Gastrocnemius medialis (tissue), 4 donors: Measurements from ENCODE around the gene FEN1.

Experiments used
- CTCF ChIP-seq, 5 experiments: fragments of 450-650 bp in 3 of 5; fragments of 200-600 bp in 2 of 5; sonication (generic) in 2 of 5; IDR thresholded peaks in 4 of 5; conservative IDR thresholded peaks in 1 of 5; 1 replicate in 4 of 5; 2 replicates in 1 of 5; pipeline ENCODE4 v1.5.1; 2016 to 2019; ENCODE audit warnings: antibody characterized with exemption in 5 of 5, mild to moderate bottlenecking in 3 of 5, moderate library complexity in 3 of 5
- POLR2A ChIP-seq, 2 donors: fragments of 450-650 bp; IDR thresholded peaks; one replicate each; pipeline ENCODE4 v1.6.1; 2017; ENCODE audit warnings: antibody characterized with exemption in 2 of 2, mild to moderate bottlenecking in 2 of 2, moderate library complexity in 2 of 2

GRCh38 chr11:61792310-61793082 lies at the start of gene FEN1, which contains the start of gene TMEM258:
- TF ChIP-seq POLR2A (IDR thresholded peaks at IDR 0.05), result peak; percentile 58
- TF ChIP-seq CTCF (IDR thresholded peaks at IDR 0.05 in 4 of 5, conservative IDR thresholded peaks at IDR 0.05 in 1 of 5), result peak in 3 of 5 experiments; percentile 35 to 39 (median 37)
